HEK293T (cell line): ENCODE measurements around the gene CCP110.

ENCODE experiments used
- BHLHE40 ChIP-seq: fragments of 450-650 bp; IDR thresholded peaks from 2 replicates; pipeline ENCODE4 v1.6.1; 2016; ENCODE audit warnings: mild to moderate bottlenecking, moderate library complexity, borderline replicate concordance
- ELF4 ChIP-seq: fragments of 450-650 bp; IDR thresholded peaks from 2 replicates; pipeline ENCODE4 v1.6.1; 2017; ENCODE audit warnings: antibody characterized with exemption
- FOXA1 ChIP-seq: fragments of 450-650 bp; IDR thresholded peaks from 2 replicates; pipeline ENCODE4 v1.6.1; 2016; ENCODE audit warnings: mild to moderate bottlenecking
- FOXK2 ChIP-seq: fragments of 450-650 bp; IDR thresholded peaks from 2 replicates; pipeline ENCODE4 v1.6.1; 2016; ENCODE audit warnings: mild to moderate bottlenecking
- FOXM1 ChIP-seq: fragments of 450-650 bp; IDR thresholded peaks from 2 replicates; pipeline ENCODE4 v1.6.1; 2017; ENCODE audit warnings: mild to moderate bottlenecking, borderline replicate concordance
- LEF1 ChIP-seq: fragments of 450-650 bp; IDR thresholded peaks from 2 replicates; pipeline ENCODE4 v1.6.1; 2017; ENCODE audit warnings: mild to moderate bottlenecking, borderline replicate concordance
- NFRKB ChIP-seq: fragments of 450-650 bp; IDR thresholded peaks from 2 replicates; pipeline ENCODE4 v1.6.1; 2016; ENCODE audit warnings: mild to moderate bottlenecking, moderate library complexity
- SP1 ChIP-seq: fragments of 450-650 bp; IDR thresholded peaks from 2 replicates; pipeline ENCODE4 v1.6.1; 2017
- SUZ12 ChIP-seq: fragments of 450-650 bp; IDR thresholded peaks from 2 replicates; pipeline ENCODE4 v1.6.1; 2016; ENCODE audit warnings: mild to moderate bottlenecking
- TARDBP ChIP-seq: fragments of 450-650 bp; IDR thresholded peaks from 2 replicates; pipeline ENCODE4 v1.6.1; 2016
- ZNF384 ChIP-seq: fragments of 450-650 bp; IDR thresholded peaks from 2 replicates; pipeline ENCODE4 v1.6.1; 2016
- TF ChIP-seq, protein P1 (sequence below): fragments of 450-650 bp; IDR thresholded peaks from 2 replicates; pipeline ENCODE4 v1.6.1; 2016

DNA sequence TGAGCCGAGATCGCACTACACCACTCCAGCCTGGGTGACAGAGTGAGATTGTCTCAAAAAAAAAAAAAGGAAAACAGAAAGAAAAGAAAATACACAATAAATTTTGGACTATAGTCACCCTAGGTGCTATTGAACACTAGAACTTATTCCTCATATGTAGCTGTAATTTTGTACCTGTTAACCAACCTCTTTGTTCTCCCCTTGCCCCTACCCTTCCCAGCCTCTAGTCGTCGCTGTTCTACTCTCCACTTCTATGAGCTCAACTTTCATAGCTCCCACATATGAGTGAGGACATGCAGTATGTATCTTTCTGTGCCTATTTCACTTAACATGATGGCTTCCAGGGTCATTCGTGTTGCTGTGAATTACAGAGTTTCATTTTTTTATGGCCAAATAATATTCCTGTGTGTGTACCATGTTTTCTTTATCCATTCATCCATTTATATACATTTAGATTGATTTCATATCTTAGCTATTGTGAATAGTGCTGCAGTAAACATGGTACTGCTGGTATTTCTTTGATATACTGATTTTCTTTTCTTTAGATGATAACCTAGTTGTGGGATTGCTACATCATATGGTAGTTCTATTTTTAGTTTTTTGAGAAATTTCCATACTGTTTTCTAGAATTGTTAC, 60.0 kb downstream of the CCP110 start:
- TF ChIP-seq FOXA1 (no peak), ZNF384 (no peak), FOXM1 (no peak), ELF4 (no peak), SUZ12 (no peak), BHLHE40 (no peak), SP1 (no peak), LEF1 (no peak), NFRKB (no peak), TARDBP (no peak), FOXK2 (no peak)
- TF ChIP-seq, protein P1, sequence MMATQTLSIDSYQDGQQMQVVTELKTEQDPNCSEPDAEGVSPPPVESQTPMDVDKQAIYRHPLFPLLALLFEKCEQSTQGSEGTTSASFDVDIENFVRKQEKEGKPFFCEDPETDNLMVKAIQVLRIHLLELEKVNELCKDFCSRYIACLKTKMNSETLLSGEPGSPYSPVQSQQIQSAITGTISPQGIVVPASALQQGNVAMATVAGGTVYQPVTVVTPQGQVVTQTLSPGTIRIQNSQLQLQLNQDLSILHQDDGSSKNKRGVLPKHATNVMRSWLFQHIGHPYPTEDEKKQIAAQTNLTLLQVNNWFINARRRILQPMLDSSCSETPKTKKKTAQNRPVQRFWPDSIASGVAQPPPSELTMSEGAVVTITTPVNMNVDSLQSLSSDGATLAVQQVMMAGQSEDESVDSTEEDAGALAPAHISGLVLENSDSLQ = no peak
